Stimulated activated CD4-positive, alpha-beta T cell treated with anti-CD3 and anti-CD28 coated beads, TNF-alpha, amount 100 ng/mL, for 4 hours (primary cell): ENCODE results near the gene ALKBH3.
A peak's percentile ranks its signal among the peaks of the same experiment; 100 is the strongest.

Experiments used
- DNase-seq, 3 experiments: peaks; one replicate each; pipeline ENCODE4 v3.0.0-alpha.2; 2020; ENCODE audit warnings: low read depth in 3 of 3

The ALKBH3 gene

DNA sequence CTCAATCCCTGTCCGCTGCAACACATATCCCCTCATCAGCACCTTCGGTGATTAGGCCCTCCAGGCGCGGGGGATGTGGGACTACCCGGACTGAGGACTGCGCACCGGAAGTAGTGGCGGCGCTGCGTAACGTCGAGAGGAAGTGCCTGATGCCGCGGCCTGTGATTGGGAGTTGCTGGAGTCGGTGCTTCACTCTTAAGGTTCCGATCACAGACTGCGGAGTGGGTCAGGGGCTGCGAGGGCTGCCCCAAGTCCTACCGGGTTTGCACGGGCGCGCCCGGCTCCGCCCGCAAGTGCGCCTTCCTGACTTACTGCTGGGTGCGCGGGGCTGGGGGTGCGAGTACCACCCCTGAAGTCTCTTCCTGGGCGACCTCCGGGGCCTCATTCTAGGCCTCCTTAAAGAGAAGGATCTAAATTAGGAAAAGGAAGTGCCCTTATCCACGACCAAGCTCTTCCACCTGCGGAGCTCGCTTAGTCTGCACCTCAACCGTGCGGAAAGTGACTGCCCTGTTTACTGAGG, at the start of gene ALKBH3:
TSS of gene ALKBH3 (plus strand) at position 192 of the 520 bp plus-strand sequence. CDS start 1,822 bp downstream, outside the sequence.
- peak; percentile 76 to 86 (median 80) for DNase-seq

DNA sequence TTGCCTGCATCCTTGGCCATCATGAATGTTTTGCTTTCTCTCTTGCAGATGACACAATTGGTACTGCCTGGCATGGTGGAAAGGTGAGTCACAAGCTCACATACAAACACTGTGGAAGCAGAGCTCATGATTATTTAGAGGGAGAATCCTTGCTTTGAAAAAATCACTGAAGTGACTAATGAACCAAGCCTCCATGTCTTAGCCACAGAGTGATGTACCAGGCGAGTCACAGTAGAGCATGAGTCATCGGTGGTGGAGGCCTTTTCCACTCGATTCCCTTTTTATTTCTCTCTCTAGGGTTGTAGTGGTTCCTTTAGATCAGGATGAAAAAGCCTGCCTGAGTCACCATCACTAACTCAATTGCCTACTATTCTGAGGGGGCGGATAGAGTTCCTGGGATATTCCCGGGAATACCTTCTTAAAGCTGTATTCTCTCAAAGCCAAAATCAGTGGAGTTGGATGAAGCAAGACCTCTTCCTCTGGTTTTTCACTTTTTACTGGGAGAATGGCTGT, 49.6 kb upstream of the ALKBH3 start:
- peak; percentile 7 to 33 (median 23) for DNase-seq

DNA sequence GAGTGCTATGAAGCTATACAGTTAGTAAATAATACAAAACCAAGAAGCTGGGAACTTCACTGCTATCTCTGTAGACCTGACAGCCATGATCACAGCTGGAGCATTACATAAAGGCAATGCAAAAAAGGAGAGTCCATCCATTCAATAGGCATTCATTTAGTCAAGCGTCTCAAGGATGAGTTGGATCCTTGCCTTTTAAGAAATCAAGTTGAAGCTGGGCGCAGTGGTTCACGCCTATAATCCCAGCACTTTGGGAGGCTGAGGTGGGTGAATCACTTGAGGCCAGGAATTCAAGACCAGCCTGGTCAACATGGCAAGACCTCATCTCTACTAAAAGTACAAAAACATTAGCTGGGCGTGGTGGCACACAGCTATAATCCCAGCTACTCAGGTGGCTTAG, 48.1 kb upstream of the ALKBH3 start:
- no peak for DNase-seq

DNA sequence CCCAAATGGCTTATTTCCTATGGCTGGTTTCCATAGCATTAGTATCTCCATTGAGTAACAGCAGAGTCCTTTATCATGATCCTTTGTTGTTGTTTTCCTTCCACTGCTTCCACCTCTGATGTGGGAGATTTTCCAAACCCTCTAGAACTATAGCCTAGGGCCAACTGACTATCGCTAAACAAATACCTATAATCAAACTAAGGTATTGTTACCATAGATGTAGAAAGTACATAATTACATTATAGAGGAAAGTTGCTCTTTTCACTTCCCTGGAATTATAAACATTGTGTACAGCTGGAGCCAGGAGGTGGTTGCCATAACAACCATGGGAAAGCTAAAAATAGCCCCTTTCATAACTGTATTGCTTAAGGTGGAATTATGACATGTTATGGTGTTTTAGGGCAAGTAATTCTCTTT, 47.0 kb upstream of the ALKBH3 start:
- DNase-seq: no peak

DNA sequence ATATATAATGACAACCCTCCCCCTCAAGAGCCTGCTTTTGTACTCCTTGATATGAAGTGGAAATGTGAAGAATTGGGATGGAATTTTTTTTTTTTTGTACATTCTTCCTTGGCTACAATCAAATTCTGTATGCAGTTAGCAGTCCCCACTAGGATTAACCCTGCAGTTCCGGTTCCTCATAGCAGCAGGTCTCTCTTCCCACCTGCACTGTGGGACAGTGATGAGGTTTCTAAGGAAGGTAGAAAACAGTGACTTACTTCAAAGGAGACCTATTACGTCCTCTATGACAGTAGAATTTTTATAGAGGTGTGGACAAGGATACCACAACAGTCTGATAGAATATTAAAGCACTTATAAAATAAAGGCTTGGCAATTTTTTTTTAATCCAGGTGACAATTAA, 46.3 kb upstream of the ALKBH3 start:
- DNase-seq: no peak

DNA sequence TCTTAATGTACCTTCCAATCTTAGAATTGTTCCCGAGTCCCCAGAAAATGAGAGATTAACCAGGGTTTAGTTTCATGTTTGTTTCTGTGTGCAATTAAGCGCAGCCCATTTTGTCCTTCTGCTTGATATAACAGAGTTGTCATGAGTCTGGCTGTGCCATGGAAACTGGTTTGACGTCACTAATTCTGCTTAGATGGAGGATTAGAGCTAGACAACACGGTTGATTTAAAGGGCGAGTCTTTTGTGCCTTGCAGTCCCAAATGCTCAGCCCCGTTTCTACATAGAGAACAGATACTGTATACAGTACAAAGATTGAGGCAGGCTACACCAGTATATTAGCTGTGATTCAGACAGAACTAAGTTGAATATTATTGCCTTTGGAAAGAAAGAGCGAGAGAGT, 45.5 kb upstream of the ALKBH3 start:
- no peak for DNase-seq

DNA sequence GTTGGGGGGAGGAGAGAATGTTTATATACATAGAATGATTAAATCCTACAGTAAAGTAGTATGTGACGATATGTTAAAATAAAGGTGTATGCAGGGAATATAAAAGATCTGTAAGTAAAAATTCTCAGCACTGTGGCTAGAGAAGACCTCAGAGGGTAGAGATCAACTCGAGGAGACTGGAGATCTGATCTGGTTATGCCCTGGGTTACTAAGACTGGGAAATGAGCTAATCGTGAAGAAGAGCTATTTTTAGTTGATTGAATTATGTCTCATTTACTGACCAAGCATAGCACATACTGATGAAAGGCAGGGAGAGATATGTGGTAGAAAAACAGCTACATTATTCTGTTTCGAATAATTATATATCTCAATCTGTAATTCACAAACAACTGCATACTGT, 42.8 kb upstream of the ALKBH3 start:
- DNase-seq: no peak

DNA sequence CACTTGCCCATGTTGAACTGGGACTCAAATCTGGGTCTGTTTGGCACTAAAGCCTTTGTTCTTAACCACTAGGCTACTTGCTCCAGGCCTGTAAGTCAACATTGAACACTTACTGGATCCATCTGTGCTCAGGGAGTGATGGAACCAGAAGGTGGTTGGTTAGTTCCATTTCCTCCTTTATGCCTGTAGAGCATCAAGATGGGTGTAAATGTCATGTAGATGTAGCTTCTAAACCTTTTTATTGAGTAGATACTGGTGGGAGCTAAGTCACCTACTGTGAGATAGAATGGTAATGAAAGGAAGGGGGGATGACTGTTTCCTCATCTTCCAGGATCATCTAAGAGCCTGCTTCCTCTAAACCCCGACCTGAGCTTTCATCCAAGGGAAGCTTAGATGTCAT, 38.6 kb upstream of the ALKBH3 start:
- no peak for DNase-seq

DNA sequence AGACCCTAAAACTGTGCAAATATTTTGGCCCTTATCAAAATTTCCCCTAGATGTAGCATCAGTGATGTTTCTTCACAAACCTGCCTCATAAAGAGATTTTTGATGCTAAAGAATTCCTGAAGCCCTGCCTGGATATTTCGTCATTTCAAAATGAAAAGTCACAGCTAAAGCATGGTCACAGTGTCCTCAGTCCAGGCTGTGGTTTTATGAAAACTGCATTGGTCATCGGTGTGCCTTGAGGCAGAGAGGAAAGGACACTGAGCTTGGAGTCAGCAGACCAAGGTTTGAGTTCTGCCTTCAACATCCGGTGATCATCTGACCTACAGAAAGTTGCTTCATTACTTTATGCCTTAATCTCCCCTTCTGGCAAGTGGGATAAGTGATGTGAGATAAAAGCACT, 34.8 kb upstream of the ALKBH3 start:
- DNase-seq: no peak

DNA sequence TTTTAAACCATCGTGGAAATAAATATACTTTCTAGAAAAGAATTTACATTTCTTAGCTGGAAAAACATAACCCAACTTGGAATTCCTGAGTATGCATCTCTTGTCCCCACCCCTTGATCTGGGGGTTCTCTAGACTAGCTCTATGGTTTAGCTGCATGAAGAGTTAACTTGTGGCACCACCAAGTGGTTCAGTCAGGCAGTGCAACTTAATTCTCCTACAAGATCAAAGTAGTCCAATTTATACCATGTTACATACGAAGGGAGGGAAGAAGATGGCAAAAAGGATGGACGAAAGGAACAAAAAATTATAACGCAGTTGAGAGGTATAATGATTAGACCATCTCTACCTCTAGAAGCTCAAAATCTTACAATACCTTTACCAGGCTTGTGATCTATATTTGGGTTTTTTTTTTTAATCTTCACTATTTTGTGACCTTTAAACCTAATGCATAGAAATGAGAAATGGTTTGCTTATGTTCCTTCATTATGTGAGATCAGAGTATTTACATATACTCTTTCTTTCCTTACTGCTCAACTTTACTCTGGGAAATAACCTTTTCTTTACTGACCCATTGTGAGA, 28.5 kb upstream of the ALKBH3 start:
- DNase-seq: peak; percentile 23 to 45 (median 26)

DNA sequence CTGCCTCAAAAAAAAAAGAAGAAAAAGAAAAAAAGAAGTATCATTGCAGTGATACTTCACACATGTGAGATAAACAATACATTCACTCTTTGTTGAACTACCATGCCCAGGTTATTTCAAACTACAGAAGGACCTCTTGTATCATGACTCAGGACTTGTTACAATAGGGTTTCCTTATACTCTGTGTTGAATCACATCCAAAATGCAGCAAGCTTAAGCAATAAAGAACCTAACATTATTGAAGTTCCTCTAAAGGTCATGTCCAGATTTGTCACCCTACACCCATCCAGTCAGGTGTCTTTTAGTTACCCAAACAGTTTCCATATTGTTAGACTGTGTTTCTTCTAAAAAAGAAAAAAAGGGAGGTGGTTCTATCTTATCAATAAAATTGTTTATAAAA, 26.9 kb upstream of the ALKBH3 start:
- no peak for DNase-seq

DNA sequence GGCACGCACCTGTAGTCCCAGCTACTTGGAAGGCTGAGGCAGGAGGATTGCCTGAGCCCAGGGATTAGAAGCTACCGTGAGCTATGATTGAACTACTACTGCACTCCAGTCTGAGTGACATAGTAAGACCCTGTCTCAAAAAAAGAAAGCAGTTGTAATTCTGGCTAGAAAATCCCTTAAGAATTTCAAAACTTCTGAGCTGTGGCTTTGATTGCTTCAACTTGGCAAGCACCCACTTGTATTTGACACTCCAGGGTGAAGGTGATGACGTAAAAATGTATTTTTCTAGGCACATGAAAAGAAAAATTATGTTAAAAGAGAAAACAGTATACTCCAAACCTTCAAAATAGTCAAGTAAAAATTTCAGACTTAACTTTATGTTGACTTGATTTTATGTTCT, 23.6 kb upstream of the ALKBH3 start:
- DNase-seq: no peak

DNA sequence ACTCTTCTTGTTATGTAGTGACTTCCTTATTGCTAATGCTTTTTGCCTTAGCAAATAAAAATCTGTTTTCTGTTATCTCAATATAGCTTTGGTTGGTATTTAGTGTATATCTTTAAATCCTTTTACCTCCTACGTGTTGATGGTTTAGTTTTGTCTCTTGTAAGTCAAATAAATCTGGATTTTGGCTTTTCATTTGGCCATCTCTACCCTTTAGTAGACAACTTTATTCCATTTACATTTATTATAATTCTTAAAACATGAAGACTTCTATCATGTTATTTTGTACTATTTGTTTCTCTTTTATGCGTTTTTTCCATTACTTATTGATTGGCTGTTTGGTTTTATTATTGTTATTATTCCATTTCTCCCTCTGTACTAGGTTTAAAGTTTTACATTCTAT, 19.5 kb upstream of the ALKBH3 start:
- DNase-seq: no peak

DNA sequence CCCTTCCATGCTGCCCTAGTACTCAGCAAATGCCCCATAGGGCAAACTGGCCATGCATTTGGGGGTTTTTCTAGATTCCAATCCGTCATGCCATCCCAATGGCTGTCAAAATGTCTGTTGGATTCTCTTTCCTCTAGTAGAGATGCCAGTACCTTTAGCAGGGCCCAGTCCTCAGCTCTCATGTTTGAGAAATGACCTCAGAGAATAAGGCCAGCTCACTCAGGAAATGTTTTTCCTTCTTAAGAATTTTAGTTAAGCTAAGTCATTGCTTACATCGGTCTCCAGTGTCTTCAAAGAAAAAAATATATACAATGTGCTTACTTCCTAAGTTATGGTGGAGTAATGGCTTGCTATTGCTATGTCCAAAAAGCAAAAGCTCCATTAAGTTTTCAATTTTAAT, 14.1 kb upstream of the ALKBH3 start:
- DNase-seq: no peak

DNA sequence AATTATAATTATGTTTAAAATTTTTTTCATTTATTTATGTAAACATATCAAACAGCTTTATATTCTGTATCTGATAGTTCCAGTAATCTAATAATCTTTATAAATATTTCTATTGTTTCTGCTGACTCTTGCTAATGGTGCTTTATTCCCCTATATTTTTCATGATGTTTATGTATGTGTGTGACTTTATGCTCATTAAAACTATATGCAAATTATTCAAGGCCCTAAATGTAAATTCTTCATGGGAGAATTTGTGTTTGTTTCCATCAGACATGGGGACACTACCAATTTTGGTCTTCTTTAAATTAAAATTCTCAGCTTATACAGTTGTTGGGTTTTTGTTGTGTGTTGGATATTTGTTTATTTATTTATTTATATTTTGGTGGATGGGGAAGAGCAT, 13.7 kb upstream of the ALKBH3 start:
- no peak for DNase-seq

DNA sequence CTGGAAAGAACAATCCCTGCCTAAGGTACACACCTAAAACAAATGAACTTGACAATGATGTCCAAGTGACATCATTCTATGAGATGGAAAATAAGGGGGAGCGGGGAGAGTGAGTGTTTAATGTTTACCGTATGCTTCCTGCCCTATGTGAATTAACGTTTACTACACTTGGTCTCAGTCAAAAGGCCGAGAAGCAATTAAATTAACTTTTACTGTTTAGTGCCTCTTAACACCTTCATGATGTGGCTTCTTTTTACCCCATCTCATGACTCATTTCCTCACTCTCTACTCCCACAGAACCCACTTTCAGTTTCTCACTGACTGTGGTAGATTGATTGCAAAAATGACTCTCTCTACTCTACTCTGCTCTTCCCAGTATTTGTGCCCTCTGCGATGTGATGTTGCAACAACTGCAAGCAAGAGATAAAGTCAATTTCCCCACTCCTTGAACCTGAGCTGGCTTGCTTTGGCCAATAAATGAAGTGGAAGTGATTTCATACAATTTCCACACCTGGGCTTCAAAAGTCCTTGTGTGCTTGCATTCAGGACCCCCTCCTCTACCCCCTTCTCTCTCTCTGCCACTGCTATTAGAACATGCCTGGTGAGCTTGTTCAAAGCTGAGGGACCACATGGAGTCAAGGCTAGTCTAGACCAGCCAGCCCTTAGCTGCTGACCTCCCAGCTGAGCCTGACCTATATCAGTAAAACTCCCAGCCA, 11.6 kb upstream of the ALKBH3 start:
- peak in 1 of 3 experiments; percentile 3 for DNase-seq

DNA sequence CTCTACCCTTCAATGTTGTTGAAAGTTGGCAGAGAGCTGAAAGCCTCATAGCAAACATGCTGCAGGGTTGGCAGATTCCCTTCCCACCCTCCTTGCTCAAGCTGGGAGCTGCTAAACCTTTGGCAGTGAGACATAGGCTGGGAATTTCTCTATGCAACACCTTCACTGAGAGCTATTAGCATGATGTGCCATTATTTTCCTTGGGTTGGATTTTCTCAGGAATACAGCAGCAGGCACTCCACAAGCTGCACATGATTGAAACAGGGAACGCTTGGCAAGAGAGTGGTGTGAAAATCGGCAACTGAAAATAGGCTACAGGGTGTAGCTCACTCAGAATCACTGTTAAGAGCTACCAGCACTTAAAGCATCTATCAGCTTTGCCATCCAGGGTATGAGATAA, 9.6 kb upstream of the ALKBH3 start:
- DNase-seq: no peak

DNA sequence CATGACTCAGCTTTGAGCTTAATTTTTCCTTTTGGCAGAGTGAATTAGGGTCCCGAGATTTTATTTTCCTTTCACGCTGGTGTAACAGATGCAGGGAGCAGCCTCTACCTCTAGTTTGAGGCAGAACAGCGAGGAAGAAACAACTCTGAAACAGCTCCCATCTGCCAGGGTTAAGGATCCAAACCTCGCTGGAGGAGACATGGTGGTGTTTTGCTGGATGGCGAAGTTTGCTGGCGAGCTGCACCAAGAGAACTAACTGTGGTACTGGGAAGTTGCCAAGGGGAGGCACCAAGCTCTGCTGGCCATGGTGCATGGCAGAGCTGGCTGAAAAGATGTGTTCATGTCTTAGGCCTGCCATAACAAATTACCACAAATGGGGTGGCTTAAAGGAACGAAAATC, 7.6 kb upstream of the ALKBH3 start:
- no peak for DNase-seq

DNA sequence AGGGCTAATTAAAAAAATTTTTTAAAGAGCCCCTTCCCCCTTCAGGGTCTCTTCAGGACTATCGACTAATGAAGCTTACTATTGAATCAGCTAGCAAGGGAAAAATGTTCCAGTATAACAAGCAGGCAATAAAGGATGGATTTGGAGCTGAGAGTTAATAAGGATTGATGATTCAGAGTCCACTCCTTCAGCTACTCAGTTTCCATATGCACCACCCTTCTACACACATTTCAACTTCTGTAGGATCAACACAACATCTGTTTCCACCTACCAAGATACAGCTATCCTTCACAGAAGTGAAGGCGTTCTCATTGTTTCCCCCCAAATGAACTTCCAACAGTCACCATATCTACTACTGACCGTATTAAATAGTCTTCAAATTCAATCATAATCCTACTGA, 6.6 kb upstream of the ALKBH3 start:
- DNase-seq: no peak

DNA sequence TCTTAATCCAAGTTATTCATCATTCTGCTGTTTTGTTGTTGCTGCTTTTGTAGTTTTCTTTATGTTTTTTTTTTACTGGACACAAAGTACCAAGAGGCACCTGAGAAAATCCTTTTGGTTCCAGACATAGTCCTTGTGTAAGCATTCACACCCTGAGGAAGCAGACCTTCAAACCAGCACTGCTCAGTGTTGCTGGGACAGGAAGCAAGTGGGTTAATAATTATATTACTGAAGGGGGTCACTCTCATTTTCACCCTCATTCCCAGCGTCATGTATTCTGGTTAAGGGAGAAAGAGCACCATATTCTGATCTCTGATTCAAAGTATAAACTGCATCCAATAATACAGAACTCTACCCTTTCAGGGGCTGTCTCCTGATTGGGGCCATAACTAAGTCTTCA, 5.9 kb upstream of the ALKBH3 start:
- DNase-seq: no peak

DNA sequence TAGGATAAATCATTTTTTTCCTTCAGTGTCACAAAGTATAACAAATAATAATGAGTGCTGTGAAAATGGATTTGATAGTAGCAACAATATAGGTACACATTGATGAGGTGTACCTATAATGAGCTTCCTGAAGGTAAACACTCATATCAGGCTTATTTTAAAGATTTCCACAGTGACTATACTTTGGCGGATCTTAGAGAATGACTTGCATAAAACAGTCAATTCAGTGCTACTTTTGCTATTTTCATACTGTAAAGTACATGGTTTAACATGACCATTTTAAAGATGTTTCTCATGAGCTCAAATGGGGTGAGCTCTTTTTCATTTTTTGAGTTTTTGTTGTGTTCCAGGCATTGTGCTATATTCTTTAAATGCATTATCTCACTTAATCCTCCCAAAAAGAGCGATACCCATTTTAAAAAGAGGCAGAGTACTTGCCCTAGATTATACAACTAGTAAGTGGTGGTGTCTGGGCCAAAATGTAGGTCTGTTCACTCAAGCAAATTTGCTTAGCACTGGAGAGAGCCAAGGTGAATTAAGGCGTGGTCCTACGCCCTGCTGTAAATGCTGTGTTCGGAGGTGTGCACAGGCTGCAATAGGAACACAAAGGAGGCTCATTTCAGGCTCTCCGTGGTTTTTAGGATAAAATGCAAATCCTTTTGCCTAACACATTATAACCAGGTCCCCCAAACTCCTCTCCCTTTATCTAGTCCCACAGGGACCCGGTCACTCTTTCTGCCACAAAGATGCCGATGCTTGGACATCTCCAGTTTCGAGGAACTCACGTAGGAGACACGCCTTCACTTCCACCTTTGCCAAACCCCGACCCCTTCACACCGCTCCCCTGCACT, 617 bp upstream of the ALKBH3 start:
- DNase-seq: no peak

DNA sequence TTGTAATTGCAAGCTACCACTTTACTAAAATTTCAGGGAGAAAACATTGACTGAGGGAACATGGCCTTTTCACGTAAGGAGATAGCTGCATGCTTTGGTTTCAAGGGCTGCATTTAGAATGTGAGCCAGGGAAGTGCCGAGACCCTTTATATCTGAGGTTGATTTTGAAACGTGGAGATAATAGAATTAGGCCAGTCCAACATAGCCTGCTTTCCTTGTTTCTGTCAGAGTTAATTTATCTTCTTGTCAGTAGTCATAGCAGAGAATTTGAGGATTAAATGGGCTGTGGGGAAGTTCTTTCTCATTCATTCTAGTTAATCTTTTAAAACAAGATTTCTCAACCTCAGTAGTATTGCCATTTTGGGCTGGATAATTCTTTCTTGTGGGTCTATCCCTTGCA, 12.2 kb downstream of the ALKBH3 start:
- DNase-seq: no peak
